HL-60 (cell line): ENCODE data around the gene ADAM23.

Experiments used
- DNase-seq, 2 experiments: peaks; one replicate each; pipeline ENCODE4 v3.0.0-alpha.2; 2010 to 2020; ENCODE audit warnings: low read depth in 1 of 2, low spot score in 1 of 2
- H3K27ac ChIP-seq: fragments of 250-450 bp; sonication (Bioruptor Pico); replicated peaks from 2 replicates; pipeline ENCODE4 v1.5.1; 2020; ENCODE audit warnings: mild to moderate bottlenecking, moderate library complexity
- H3K27me3 ChIP-seq: fragments of 250-450 bp; sonication (Bioruptor Pico); 2 replicates; pipeline ENCODE4 v1.5.1; 2021; ENCODE audit warnings: mild to moderate bottlenecking, moderate library complexity; ENCODE audit not compliant: insufficient read depth, poor library complexity, severe bottlenecking
- H3K4me3 ChIP-seq: replicated peaks from 2 replicates; pipeline ENCODE4 v1.5.1; 2011; ENCODE audit warnings: mild to moderate bottlenecking, control low read depth, low read length; ENCODE audit not compliant: insufficient read depth
- GABPA ChIP-seq: IDR thresholded peaks from 2 replicates; pipeline ENCODE4 v1.6.1; 2012; ENCODE audit warnings: low read depth
- POLR2AphosphoS5 ChIP-seq: IDR thresholded peaks from 2 replicates; pipeline ENCODE4 v1.6.1; 2012; ENCODE audit warnings: low read depth
- REST ChIP-seq: IDR thresholded peaks from 2 replicates; pipeline ENCODE4 v1.6.1; 2012; ENCODE audit warnings: low read depth; ENCODE audit not compliant: insufficient replicate concordance
- SPI1 ChIP-seq: IDR thresholded peaks from 2 replicates; pipeline ENCODE4 v1.6.1; 2012; ENCODE audit warnings: low read depth, mild to moderate bottlenecking, borderline replicate concordance
- TF ChIP-seq, protein P1 (sequence below): IDR thresholded peaks from one replicate; pipeline ENCODE4 v1.5.1; 2011; ENCODE audit warnings: low read length, control low read depth, inconsistent platforms; ENCODE audit not compliant: insufficient read depth

Gene ADAM23

DNA sequence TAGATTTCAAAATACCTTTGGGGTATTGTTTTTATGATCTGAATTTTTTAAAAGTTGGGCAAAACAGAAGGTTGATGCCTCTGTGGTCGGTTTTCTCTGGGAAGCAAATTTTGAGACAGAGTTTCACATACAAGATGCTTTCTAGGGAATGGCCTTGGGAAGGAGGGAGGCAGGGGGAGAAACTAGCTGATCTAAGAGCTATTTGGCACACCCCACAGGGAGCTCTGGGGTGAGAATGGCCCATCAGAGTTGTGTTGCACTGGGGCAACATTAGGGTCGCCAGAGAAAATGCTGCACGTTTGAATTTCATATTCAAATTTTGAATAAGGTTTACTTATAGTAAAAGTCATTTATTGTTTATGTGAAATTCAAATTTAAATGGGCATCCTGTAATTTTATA lies 11.9 kb upstream of the ADAM23 start:
- Histone ChIP-seq H3K4me3 (no peak overlapping the region), H3K27ac (no peak overlapping the region), H3K27me3 (peaks cover 11% of the 10 kb centered on the region)
- no peak for TF ChIP-seq GABPA
- TF ChIP-seq SPI1 = no peak
- TF ChIP-seq POLR2AphosphoS5 = no peak
- no peak for TF ChIP-seq REST
- TF ChIP-seq, protein P1, sequence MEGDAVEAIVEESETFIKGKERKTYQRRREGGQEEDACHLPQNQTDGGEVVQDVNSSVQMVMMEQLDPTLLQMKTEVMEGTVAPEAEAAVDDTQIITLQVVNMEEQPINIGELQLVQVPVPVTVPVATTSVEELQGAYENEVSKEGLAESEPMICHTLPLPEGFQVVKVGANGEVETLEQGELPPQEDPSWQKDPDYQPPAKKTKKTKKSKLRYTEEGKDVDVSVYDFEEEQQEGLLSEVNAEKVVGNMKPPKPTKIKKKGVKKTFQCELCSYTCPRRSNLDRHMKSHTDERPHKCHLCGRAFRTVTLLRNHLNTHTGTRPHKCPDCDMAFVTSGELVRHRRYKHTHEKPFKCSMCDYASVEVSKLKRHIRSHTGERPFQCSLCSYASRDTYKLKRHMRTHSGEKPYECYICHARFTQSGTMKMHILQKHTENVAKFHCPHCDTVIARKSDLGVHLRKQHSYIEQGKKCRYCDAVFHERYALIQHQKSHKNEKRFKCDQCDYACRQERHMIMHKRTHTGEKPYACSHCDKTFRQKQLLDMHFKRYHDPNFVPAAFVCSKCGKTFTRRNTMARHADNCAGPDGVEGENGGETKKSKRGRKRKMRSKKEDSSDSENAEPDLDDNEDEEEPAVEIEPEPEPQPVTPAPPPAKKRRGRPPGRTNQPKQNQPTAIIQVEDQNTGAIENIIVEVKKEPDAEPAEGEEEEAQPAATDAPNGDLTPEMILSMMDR = no peak
- no peak for DNase-seq

GRCh38 chr2:206432193-206433082 lies 10.9 kb upstream of the ADAM23 start:
- Histone ChIP-seq H3K4me3 (no peak overlapping the region), H3K27me3 (peaks cover 11% of the 10 kb centered on the region), H3K27ac (no peak overlapping the region)
- DNase-seq = no peak
- TF ChIP-seq, protein P1 = no peak
- TF ChIP-seq SPI1 (no peak), POLR2AphosphoS5 (no peak), REST (no peak)

DNA sequence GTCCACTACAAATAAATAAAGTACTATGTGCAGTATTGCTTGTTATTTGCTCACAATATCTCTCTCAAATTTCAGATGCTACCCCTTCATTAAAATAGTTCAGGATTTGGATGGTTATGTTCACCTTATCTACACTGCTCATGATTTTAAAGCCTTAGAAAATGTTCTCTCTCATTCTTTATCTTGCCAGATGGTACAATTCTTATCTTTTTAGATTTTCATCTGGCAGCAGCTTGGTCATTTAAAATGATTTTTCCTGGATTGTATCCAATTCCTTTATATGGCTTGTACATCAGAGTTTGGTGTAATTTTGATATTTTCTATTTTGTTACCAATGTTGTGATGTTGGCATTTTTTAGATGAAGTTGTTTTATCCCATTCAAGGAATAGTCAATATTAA lies 10.1 kb upstream of the ADAM23 start:
- no peak overlapping the region for H3K4me3 ChIP-seq
- peaks cover 11% of the 10 kb centered on the region for H3K27me3 ChIP-seq
- no peak for DNase-seq
- no peak overlapping the region for H3K27ac ChIP-seq
- TF ChIP-seq, protein P1 = no peak
- TF ChIP-seq GABPA (no peak), SPI1 (no peak), POLR2AphosphoS5 (no peak), REST (no peak)
